ENCODE results near the gene PEAR1. TPM values are rescaled to one million over a fixed set of nuclear protein-coding genes. Genes with fewer than 3 reads are reported as not detected.
A peak's percentile ranks its signal among the peaks of the same experiment; 100 is the strongest.

PEAR1 gene
- total RNA-seq, 1 experiment from 2014 or later = 10.8 TPM

DNA sequence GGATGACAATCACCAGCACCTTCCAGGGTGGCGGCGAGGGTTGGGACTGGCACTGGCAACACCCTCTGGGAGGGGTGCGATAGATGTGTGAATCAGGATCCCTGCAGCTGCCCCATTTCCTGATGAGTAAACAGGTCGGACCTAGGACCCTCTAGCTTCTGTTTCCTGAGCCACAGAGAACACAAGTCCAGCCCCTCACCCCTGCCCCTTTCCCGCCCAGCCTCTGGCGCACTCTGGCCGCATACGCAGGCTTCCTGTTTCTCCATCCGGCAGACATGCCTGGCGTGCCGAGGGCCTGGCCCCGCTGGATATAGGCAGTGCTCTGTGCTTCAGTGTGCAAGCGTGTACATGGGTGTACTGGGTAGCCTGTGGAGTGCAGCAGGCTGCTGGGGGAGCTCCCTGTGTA is 4.6 kb downstream of the PEAR1 start:
- no peaks in the 10 kb centered on the region for H3K9me2 ChIP-seq (ENCODE audit: insufficient read depth)
- H3K4me3 ChIP-seq (replicated peaks in 1 of 2; ENCODE audit: low read depth in 1 of 2, low read length in 2 of 2) = peak overlapping the region in 1 of 2 experiments; percentile 48; a peak in 2 of 4 replicates
- TF ChIP-seq TCF7L2 (IDR thresholded peaks at IDR 0.05; ENCODE audit: borderline replicate concordance, extremely low read depth, insufficient read depth, insufficient read length) (no peak), EGR1 (IDR thresholded peaks at IDR 0.05; ENCODE audit: low read depth) (no peak), SP1 (IDR thresholded peaks at IDR 0.05; ENCODE audit: low read depth) (no peak), POLR2AphosphoS5 (IDR thresholded peaks at IDR 0.05; ENCODE audit: low read depth, low read length) (no peak), CEBPB (IDR thresholded peaks at IDR 0.05; ENCODE audit: low read depth) (no peak), JUND (IDR thresholded peaks at IDR 0.05) (no peak), ELF1 (IDR thresholded peaks at IDR 0.05; ENCODE audit: borderline replicate concordance, low read depth) (no peak), RAD21 (IDR thresholded peaks at IDR 0.05; ENCODE audit: low read depth) (no peak), ZFX (IDR thresholded peaks at IDR 0.05) (no peak), EZH2phosphoT487 (IDR thresholded peaks at IDR 0.05; ENCODE audit: borderline replicate concordance) (no peak), REST (IDR thresholded peaks at IDR 0.05; ENCODE audit: low read depth) (no peak)
- TF ChIP-seq, protein P1, sequence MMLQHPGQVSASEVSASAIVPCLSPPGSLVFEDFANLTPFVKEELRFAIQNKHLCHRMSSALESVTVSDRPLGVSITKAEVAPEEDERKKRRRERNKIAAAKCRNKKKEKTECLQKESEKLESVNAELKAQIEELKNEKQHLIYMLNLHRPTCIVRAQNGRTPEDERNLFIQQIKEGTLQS (IDR thresholded peaks at IDR 0.05) = no peak
- TF ChIP-seq, protein P2, sequence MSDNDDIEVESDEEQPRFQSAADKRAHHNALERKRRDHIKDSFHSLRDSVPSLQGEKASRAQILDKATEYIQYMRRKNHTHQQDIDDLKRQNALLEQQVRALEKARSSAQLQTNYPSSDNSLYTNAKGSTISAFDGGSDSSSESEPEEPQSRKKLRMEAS (IDR thresholded peaks at IDR 0.05) = no peak
- ATAC-seq (no peak), DNase-seq (ENCODE audit: low read depth, low spot score) (no peak)
- H3K9ac ChIP-seq (ENCODE audit: low read length) = peak overlapping the region; percentile 65
- H2AFZ ChIP-seq (ENCODE audit: low read depth, low read length, poor library complexity, severe bottlenecking) = no peak overlapping the region
- no peaks in the 10 kb centered on the region for H3K36me3 ChIP-seq (ENCODE audit: control insufficient read depth in 1 of 2, insufficient read depth in 2 of 2, low read length in 2 of 2)
- H3K27me3 ChIP-seq (ENCODE audit: insufficient read depth, low read length) = no peaks in the 10 kb centered on the region
- no peaks in the 10 kb centered on the region for H3K79me2 ChIP-seq (ENCODE audit: insufficient read depth, low read length)
- no peaks in the 10 kb centered on the region for H4K20me1 ChIP-seq (ENCODE audit: insufficient read depth)
- peak overlapping the region; percentile 88; the same call in 1 of the 2 replicates for H3K27ac ChIP-seq (ENCODE audit: low read depth, low read length)
- ChIA-PET RAD21 (ENCODE audit: low non-redundant PET in 1 of 2, low total read pairs in 2 of 2, uncharacterized antibody in 2 of 2, unreplicated experiment in 2 of 2) (no interaction called here), CTCF (interaction anchor here (1.2 to 2.3 kb wide), 2 partner anchors 30 to 209 kb away, joined by 4 to 11 read pairs; no protein-coding TSS in a partner anchor), POLR2A (no interaction called here)
- intact Hi-C loops (cut with micrococcal nuclease) = no loop called here
- no TSS peak for BruUV-seq (replicated peaks)
- H3K4me1 ChIP-seq (ENCODE audit: control insufficient read depth in 1 of 2, insufficient read depth in 2 of 2, low read length in 2 of 2) = peaks cover 32 to 50% of the 10 kb centered on the region in 2 experiments
- H3K9me3 ChIP-seq (ENCODE audit: control insufficient read depth in 1 of 2, insufficient read depth in 1 of 2, low read depth in 1 of 2, low read length in 2 of 2) = no peaks in the 10 kb centered on the region
- H3K4me2 ChIP-seq (ENCODE audit: low read length) = peak overlapping the region; percentile 83
